Endothelial cell (in vitro differentiated cells): ENCODE data around the gene YAF2. TPM values are rescaled to one million over a fixed set of nuclear protein-coding genes. Genes with fewer than 3 reads are reported as not detected.
"Not testable (repeated sequence)": the region's sequence is repeated elsewhere in the genome, so short reads cannot be mapped to it uniquely, and the experiment has no call there.

ENCODE experiments used
- DNase-seq: peaks from one replicate; pipeline ENCODE4 v3.0.0; 2021; ENCODE audit warnings: low spot score
- H3K27ac Mint-ChIP-seq: one replicate; pipeline ENCODE4 v1.8.0; 2021; ENCODE audit warnings: mixed read lengths, inconsistent platforms; ENCODE audit not compliant: unreplicated experiment
- H3K27me3 Mint-ChIP-seq: one replicate; pipeline ENCODE4 v1.8.0; 2021; ENCODE audit warnings: mild to moderate bottlenecking, moderate library complexity, mixed read lengths, inconsistent platforms; ENCODE audit not compliant: unreplicated experiment
- H3K36me3 Mint-ChIP-seq: one replicate; pipeline ENCODE4 v1.8.0; 2021; ENCODE audit warnings: mild to moderate bottlenecking, low read depth, mixed read lengths, inconsistent platforms; ENCODE audit not compliant: unreplicated experiment
- H3K4me1 Mint-ChIP-seq: one replicate; pipeline ENCODE4 v1.8.0; 2021; ENCODE audit warnings: mild to moderate bottlenecking, mixed read lengths, inconsistent platforms; ENCODE audit not compliant: unreplicated experiment
- H3K4me3 Mint-ChIP-seq: one replicate; pipeline ENCODE4 v1.8.0; 2021; ENCODE audit warnings: mild to moderate bottlenecking, mixed read lengths, inconsistent platforms; ENCODE audit not compliant: unreplicated experiment
- H3K9me3 Mint-ChIP-seq: one replicate; pipeline ENCODE4 v1.8.0; 2021; ENCODE audit warnings: mixed read lengths, inconsistent platforms; ENCODE audit not compliant: unreplicated experiment
- total RNA-seq: library from RNA; stranded (reverse); fragmentation: NEBNext Ultra II Directional; extraction: Animal tissue kit (Norgen Biotek cat#: 25700); gene quantifications from one replicate; pipeline ENCODE4 v1.2.1, GENCODE V29; 2021; ENCODE audit not compliant: unreplicated experiment
- TF ChIP-seq, protein P1 (sequence below): fragments of 200-600 bp; sonication (generic); IDR thresholded peaks from one replicate; pipeline ENCODE4 v1.5.0; 2021; ENCODE audit warnings: antibody characterized with exemption; ENCODE audit not compliant: unreplicated experiment

The YAF2 gene
- total RNA-seq, 1 donor from 2014 or later, result 23.2 TPM

- no peaks in the 10 kb centered on the region for H3K4me1 Mint-ChIP-seq
- DNase-seq, result no peak
- no peak overlapping the region for H3K27ac Mint-ChIP-seq
- H3K4me3 Mint-ChIP-seq, result no peak overlapping the region
- peaks cover 7% of the 10 kb centered on the region for H3K27me3 Mint-ChIP-seq
- no peaks in the 10 kb centered on the region for H3K36me3 Mint-ChIP-seq
- H3K9me3 Mint-ChIP-seq, result no peaks in the 10 kb centered on the region
- TF ChIP-seq, protein P1, sequence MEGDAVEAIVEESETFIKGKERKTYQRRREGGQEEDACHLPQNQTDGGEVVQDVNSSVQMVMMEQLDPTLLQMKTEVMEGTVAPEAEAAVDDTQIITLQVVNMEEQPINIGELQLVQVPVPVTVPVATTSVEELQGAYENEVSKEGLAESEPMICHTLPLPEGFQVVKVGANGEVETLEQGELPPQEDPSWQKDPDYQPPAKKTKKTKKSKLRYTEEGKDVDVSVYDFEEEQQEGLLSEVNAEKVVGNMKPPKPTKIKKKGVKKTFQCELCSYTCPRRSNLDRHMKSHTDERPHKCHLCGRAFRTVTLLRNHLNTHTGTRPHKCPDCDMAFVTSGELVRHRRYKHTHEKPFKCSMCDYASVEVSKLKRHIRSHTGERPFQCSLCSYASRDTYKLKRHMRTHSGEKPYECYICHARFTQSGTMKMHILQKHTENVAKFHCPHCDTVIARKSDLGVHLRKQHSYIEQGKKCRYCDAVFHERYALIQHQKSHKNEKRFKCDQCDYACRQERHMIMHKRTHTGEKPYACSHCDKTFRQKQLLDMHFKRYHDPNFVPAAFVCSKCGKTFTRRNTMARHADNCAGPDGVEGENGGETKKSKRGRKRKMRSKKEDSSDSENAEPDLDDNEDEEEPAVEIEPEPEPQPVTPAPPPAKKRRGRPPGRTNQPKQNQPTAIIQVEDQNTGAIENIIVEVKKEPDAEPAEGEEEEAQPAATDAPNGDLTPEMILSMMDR, result no peak
Observed at GRCh38 chr12:42255866-42256261, 17.8 kb upstream of the YAF2 start.

DNA sequence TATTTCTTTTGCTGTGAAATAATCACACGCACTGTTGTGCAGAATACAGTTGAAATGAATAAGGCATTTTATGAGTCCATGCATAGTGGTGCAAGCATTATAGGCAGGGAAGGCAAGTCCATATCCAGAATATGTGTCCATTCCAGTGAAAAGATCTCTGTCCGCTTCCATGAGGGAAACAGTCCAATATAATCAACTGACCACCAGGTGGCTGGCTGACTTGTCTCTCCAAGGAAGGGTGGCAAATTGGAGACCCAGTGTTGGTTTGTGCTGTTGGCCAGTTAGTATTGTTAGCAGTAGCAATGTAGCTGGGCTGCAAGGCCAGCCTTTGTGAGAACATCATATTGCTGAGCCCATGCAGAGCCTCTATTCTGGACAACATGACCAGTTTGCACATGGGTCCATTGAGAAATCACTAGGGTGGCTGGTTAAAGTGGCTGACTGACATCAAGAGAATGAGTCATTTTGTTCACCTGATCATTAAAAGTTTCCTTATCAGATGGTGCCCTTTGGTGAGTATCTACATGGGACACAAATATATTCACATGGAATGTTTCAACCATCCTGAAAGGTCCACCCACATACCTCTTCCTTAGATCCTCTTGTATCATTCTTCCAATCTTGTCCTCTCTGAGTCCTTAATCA is 17.3 kb upstream of the YAF2 start:
- Mint-ChIP-seq H3K4me3 (no peak overlapping the region), H3K36me3 (no peaks in the 10 kb centered on the region), H3K4me1 (no peaks in the 10 kb centered on the region), H3K9me3 (no peaks in the 10 kb centered on the region), H3K27me3 (peaks cover 7% of the 10 kb centered on the region), H3K27ac (no peak overlapping the region)
- no peak for DNase-seq
- TF ChIP-seq, protein P1, result no peak

- not testable (repeated sequence) for H3K4me1 Mint-ChIP-seq, H3K9me3 Mint-ChIP-seq, H3K27me3 Mint-ChIP-seq, H3K36me3 Mint-ChIP-seq, H3K4me3 Mint-ChIP-seq, H3K27ac Mint-ChIP-seq, DNase-seq
Observed at GRCh38 chr12:42252645-42253044, 14.6 kb upstream of the YAF2 start.

DNA sequence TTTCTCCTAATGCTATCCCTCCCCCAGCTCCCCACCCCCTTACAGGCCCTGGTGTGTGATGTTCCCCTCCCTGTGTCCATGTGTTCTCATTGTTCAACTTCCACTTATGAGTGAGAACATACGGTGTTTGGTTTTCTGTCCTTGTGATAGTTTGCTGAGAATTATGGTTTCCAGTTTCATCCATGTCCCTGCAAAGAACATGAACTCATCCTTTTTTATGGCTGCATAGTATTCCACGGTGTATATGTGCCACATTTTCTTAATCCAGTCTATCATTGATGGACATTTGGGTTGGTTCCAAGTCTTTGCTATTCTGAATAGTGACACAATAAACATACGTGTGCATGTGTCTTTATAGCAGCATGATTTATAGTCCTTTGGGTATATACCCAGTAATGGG is 11.0 kb upstream of the YAF2 start:
- H3K9me3 Mint-ChIP-seq, H3K4me3 Mint-ChIP-seq, H3K36me3 Mint-ChIP-seq, H3K27me3 Mint-ChIP-seq, H3K27ac Mint-ChIP-seq, DNase-seq, H3K4me1 Mint-ChIP-seq: not testable (repeated sequence)

- TF ChIP-seq, protein P1, result no peak
- peaks cover 5% of the 10 kb centered on the region for H3K36me3 Mint-ChIP-seq
- H3K4me1 Mint-ChIP-seq, result peaks cover 8% of the 10 kb centered on the region
- peaks cover 16% of the 10 kb centered on the region for H3K27me3 Mint-ChIP-seq
- H3K9me3 Mint-ChIP-seq, result no peaks in the 10 kb centered on the region
- no peak overlapping the region for H3K4me3 Mint-ChIP-seq
- DNase-seq, result no peak
- no peak overlapping the region for H3K27ac Mint-ChIP-seq
Observed at GRCh38 chr12:42240131-42240750, 2.2 kb upstream of the YAF2 start.

- peaks cover 8% of the 10 kb centered on the region for H3K4me1 Mint-ChIP-seq
- H3K27ac Mint-ChIP-seq, result no peak overlapping the region
- TF ChIP-seq, protein P1, result no peak
- H3K4me3 Mint-ChIP-seq, result no peak overlapping the region
- peaks cover 5% of the 10 kb centered on the region for H3K36me3 Mint-ChIP-seq
- H3K9me3 Mint-ChIP-seq, result no peaks in the 10 kb centered on the region
- H3K27me3 Mint-ChIP-seq, result peaks cover 16% of the 10 kb centered on the region
- no peak for DNase-seq
Observed at GRCh38 chr12:42237853-42238239, 202 bp downstream of the YAF2 start.
